K562 (cell line): ENCODE data around the gene KDM4C. TPM values are rescaled to one million over a fixed set of nuclear protein-coding genes. Genes with fewer than 3 reads are reported as not detected.

Source experiments
- CREM ChIP-seq: IDR thresholded peaks from 2 replicates; pipeline ENCODE4 v1.6.1; 2014; ENCODE audit warnings: antibody characterized with exemption, low read depth
- DMBX1 ChIP-seq: fragments of 250-450 bp; sonication (Bioruptor Pico); IDR thresholded peaks from 2 replicates; pipeline ENCODE4 v1.8.0; 2022; ENCODE audit warnings: inconsistent platforms, mild to moderate bottlenecking, moderate library complexity, borderline replicate concordance
- DPF2 ChIP-seq: fragments of 450-650 bp; IDR thresholded peaks from 2 replicates; pipeline ENCODE4 v1.6.1; 2016
- FOXA1 ChIP-seq: fragments of 450-650 bp; IDR thresholded peaks from 2 replicates; pipeline ENCODE4 v1.6.1; 2016; ENCODE audit warnings: mild to moderate bottlenecking, borderline replicate concordance
- HDAC2 ChIP-seq: fragments of 450-650 bp; IDR thresholded peaks from 2 replicates; pipeline ENCODE4 v1.6.1; 2016; ENCODE audit warnings: mild to moderate bottlenecking
- HDAC3 ChIP-seq: fragments of 450-650 bp; IDR thresholded peaks from 2 replicates; pipeline ENCODE4 v1.6.1; 2018; ENCODE audit warnings: borderline replicate concordance, mild to moderate bottlenecking, moderate library complexity; ENCODE audit not compliant: partially characterized antibody
- MAFG ChIP-seq: fragments of 450-650 bp; conservative IDR thresholded peaks from 2 replicates; pipeline ENCODE4 v1.6.1; 2016; ENCODE audit warnings: missing genetic modification characterization, missing compliant biosample characterization
- MEIS2 ChIP-seq: fragments of 450-650 bp; IDR thresholded peaks from 2 replicates; pipeline ENCODE4 v1.6.1; 2014; ENCODE audit warnings: mild to moderate bottlenecking; ENCODE audit not compliant: partially characterized antibody
- MTA3 ChIP-seq: fragments of 450-650 bp; formaldehyde crosslinking; IDR thresholded peaks from 2 replicates; pipeline ENCODE4 v1.6.1; 2017; ENCODE audit warnings: mild to moderate bottlenecking, borderline replicate concordance
- NCOA1 ChIP-seq: fragments of 450-650 bp; IDR thresholded peaks from 2 replicates; pipeline ENCODE4 v1.6.1; 2016; ENCODE audit warnings: low read depth
- PHB2 ChIP-seq: fragments of 450-650 bp; IDR thresholded peaks from 2 replicates; pipeline ENCODE4 v1.6.1; 2017; ENCODE audit warnings: low read depth
- PML ChIP-seq: IDR thresholded peaks from 2 replicates; pipeline ENCODE4 v1.6.1; 2012; ENCODE audit warnings: low read length, inconsistent platforms
- SMARCA4 ChIP-seq: fragments of 450-650 bp; IDR thresholded peaks from 2 replicates; pipeline ENCODE4 v1.6.1; 2016
- SMARCE1 ChIP-seq: fragments of 450-650 bp; IDR thresholded peaks from 2 replicates; pipeline ENCODE4 v1.7.1; 2016; ENCODE audit warnings: mild to moderate bottlenecking
- STAT5A ChIP-seq: IDR thresholded peaks from 2 replicates; pipeline ENCODE4 v1.6.1; 2012; ENCODE audit warnings: low read length, inconsistent platforms, borderline replicate concordance
- TEAD1 ChIP-seq, 2 experiments: fragments of 450-650 bp in 1 of 2; sonication (generic) in 1 of 2; formaldehyde crosslinking; IDR thresholded peaks; 2 replicates each; pipeline versions ENCODE4 v1.4.0 to v1.8.0; 2020 to 2022; ENCODE audit warnings: mild to moderate bottlenecking in 2 of 2, missing genetic modification reagents in 1 of 2
- TEAD4 ChIP-seq, 2 experiments: sonication (generic) in 1 of 2; formaldehyde crosslinking in 1 of 2; IDR thresholded peaks; 2 replicates each; pipeline versions ENCODE4 v1.6.1 to v1.8.0; 2012 to 2022; ENCODE audit warnings: borderline replicate concordance in 1 of 2, inconsistent platforms in 1 of 2, low read length in 1 of 2, mild to moderate bottlenecking in 1 of 2, missing genetic modification reagents in 1 of 2
- ZBTB7A ChIP-seq: IDR thresholded peaks from 2 replicates; pipeline ENCODE4 v1.6.1; 2011; ENCODE audit warnings: low read depth, mild to moderate bottlenecking, low read length, moderate library complexity, borderline replicate concordance; ENCODE audit not compliant: control insufficient read depth
- ZEB2 ChIP-seq: fragments of 450-650 bp; IDR thresholded peaks from 2 replicates; pipeline ENCODE4 v1.6.1; 2016
- polyA plus RNA-seq, 8 experiments: library from polyadenylated mRNA; depleted of rRNA in 4 of 8; stranded (reverse) in 5 of 8; unstranded in 3 of 8; fragments of >200 nt; fragmentation: Nextera tagmentation in 2 of 8; fragmentation: Illumina TruSeq in 1 of 8; extraction: Ambion mirVana in 2 of 8; extraction: Trizol in 1 of 8; gene quantifications; 2 replicates each; pipeline versions ENCODE4 v1.2.1 to v1.2.3, GENCODE V29; 2011 to 2014; ENCODE audit warnings: inconsistent platforms in 1 of 8, missing spikeins in 1 of 8
- total RNA-seq, 7 experiments: library from RNA; depleted of rRNA in 6 of 7; stranded (reverse); fragments of >200 nt in 6 of 7; fragmentation: Illumina TruSeq in 2 of 7; extraction: Trizol in 2 of 7; gene quantifications; 2 replicates each; pipeline versions ENCODE4 v1.2.1 to v1.2.3, GENCODE V29; 2011 to 2021; ENCODE audit warnings: low replicate concordance in 1 of 7
- TF ChIP-seq, protein P1 (sequence below), 2 experiments: fragments of 150-350 bp in 1 of 2; IDR thresholded peaks; 2 replicates each; pipeline ENCODE4 v1.6.1; 2012 to 2016; ENCODE audit warnings: low read depth in 2 of 2, low read length in 2 of 2, mild to moderate bottlenecking in 1 of 2, moderate library complexity in 1 of 2
- TF ChIP-seq, protein P2 (sequence below): fragments of 450-650 bp; IDR thresholded peaks from 2 replicates; pipeline ENCODE4 v1.6.1; 2016
- TF ChIP-seq, protein P3 (sequence below): sonication (generic); formaldehyde crosslinking; IDR thresholded peaks from 2 replicates; pipeline ENCODE4 v1.8.0; 2022; ENCODE audit warnings: missing genetic modification reagents, mild to moderate bottlenecking, moderate library complexity, borderline replicate concordance

The KDM4C gene
- total and polyA plus RNA-seq, 9 of the 15 experiments (the other 6 are each of a cell fraction or from before 2014, with no cell fraction given), result 5.4 to 17.0 (median 12.6) TPM

DNA sequence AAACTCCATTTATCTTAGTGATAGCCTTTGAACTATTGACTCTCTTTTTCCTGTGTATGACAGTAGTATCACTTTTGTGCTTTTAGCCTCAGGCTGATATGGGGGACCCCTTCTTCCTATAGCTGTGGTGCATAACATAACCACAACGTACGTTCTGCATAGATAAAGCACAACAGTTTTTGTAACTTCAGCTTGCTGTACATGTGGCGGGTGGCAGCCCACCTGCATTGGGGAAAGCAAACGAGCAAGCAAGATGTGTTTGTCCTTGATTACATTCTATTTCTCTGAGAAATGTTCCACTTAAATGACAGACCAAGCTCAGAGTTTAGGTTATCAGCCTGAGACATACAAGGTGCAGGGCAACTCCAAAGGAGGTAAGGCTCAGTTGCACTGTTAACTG lies 309.4 kb downstream of the KDM4C start (continued):
- no peak for TF ChIP-seq TEAD1 (CRISPR knock-in tag; IDR thresholded peaks at IDR 0.05)
- peak; percentile 73; the same call in 1 of the 2 replicates for TF ChIP-seq NCOA1
- peak; percentile 17; the same call in 1 of the 2 replicates for TF ChIP-seq DMBX1 (CRISPR knock-in tag)
- TF ChIP-seq ZBTB7A, result peak; percentile 45
- peak; percentile 90 for TF ChIP-seq STAT5A
- peak; percentile 82 for TF ChIP-seq PML
- TF ChIP-seq SMARCA4, result peak; percentile 82
- TF ChIP-seq TEAD4 (IDR thresholded peaks at IDR 0.05; ENCODE audit: low read length), result peak; percentile 98
- no peak for TF ChIP-seq TEAD4 (CRISPR knock-in tag; IDR thresholded peaks at IDR 0.05; ENCODE audit: borderline replicate concordance)
- peak; percentile 68 for TF ChIP-seq HDAC3
- peak; percentile 72; the same call in 1 of the 2 replicates for TF ChIP-seq PHB2
- 0 out of 2 replicates have a peak, but pooled peaks have one; percentile 49 for TF ChIP-seq HDAC2
- TF ChIP-seq, protein P1, sequence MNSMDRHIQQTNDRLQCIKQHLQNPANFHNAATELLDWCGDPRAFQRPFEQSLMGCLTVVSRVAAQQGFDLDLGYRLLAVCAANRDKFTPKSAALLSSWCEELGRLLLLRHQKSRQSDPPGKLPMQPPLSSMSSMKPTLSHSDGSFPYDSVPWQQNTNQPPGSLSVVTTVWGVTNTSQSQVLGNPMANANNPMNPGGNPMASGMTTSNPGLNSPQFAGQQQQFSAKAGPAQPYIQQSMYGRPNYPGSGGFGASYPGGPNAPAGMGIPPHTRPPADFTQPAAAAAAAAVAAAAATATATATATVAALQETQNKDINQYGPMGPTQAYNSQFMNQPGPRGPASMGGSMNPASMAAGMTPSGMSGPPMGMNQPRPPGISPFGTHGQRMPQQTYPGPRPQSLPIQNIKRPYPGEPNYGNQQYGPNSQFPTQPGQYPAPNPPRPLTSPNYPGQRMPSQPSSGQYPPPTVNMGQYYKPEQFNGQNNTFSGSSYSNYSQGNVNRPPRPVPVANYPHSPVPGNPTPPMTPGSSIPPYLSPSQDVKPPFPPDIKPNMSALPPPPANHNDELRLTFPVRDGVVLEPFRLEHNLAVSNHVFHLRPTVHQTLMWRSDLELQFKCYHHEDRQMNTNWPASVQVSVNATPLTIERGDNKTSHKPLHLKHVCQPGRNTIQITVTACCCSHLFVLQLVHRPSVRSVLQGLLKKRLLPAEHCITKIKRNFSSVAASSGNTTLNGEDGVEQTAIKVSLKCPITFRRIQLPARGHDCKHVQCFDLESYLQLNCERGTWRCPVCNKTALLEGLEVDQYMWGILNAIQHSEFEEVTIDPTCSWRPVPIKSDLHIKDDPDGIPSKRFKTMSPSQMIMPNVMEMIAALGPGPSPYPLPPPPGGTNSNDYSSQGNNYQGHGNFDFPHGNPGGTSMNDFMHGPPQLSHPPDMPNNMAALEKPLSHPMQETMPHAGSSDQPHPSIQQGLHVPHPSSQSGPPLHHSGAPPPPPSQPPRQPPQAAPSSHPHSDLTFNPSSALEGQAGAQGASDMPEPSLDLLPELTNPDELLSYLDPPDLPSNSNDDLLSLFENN (IDR thresholded peaks at IDR 0.05; ENCODE audit: low read depth in 2 of 2, low read length in 2 of 2), result peak in 1 of 2 experiments; percentile 55; a peak in 1 of 4 replicates
- TF ChIP-seq MEIS2, result peak; percentile 56
- peak; percentile 88 for TF ChIP-seq DPF2
- TF ChIP-seq ZEB2, result peak; percentile 37; the same call in 1 of the 2 replicates
- TF ChIP-seq MTA3, result 0 out of 2 replicates have a peak, but pooled peaks have one; percentile 25
- TF ChIP-seq, protein P2, sequence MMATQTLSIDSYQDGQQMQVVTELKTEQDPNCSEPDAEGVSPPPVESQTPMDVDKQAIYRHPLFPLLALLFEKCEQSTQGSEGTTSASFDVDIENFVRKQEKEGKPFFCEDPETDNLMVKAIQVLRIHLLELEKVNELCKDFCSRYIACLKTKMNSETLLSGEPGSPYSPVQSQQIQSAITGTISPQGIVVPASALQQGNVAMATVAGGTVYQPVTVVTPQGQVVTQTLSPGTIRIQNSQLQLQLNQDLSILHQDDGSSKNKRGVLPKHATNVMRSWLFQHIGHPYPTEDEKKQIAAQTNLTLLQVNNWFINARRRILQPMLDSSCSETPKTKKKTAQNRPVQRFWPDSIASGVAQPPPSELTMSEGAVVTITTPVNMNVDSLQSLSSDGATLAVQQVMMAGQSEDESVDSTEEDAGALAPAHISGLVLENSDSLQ, result peak; percentile 30; the same call in 1 of the 2 replicates
- TF ChIP-seq, protein P3, sequence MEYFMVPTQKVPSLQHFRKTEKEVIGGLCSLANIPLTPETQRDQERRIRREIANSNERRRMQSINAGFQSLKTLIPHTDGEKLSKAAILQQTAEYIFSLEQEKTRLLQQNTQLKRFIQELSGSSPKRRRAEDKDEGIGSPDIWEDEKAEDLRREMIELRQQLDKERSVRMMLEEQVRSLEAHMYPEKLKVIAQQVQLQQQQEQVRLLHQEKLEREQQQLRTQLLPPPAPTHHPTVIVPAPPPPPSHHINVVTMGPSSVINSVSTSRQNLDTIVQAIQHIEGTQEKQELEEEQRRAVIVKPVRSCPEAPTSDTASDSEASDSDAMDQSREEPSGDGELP (CRISPR knock-in tag), result no peak
- TF ChIP-seq FOXA1, result peak; percentile 59; the same call in 1 of the 2 replicates
- no peak for TF ChIP-seq MAFG (tag)
- TF ChIP-seq CREM, result peak; percentile 23; the same call in 1 of the 2 replicates
- TF ChIP-seq SMARCE1, result peak; percentile 65; the same call in 1 of the 2 replicates
